ENCODE results near the gene GPSM1. TPM values are rescaled to one million over a fixed set of nuclear protein-coding genes. Genes with fewer than 3 reads are reported as not detected.

Gene GPSM1
- total RNA-seq, 2 donors from 2014 or later = 15.8 to 23.1 TPM

DNA sequence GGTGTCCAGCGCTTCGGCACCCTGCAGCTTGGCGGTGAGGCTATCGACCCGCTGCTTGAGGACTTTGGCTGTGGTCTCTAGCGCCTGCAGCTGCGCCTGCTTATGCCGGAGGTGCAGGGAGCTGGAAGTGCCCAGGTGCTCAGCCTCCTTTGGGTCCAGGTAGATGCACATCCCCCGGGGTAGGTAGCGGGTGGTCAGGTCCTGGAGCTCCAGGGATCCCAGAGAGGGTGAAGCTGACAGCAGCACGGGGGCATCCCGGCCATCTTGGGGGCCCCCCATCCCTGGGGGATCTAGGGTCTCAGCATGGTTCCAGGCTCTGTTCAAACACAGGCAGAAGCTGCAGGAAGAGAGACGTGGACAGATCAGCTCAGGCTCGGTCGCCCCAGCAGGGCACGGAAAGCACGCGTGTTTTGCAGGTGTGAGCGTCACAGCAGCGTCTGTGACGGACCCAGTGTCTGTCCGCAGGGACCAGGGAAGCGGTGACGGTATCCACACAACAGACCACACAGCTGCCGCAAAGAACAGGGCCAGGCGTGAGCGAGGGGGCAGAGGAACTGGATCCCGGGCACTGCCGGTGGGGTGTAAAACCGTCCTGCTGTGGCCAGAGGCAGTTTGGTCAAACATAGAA lies 40.9 kb upstream of the GPSM1 start:
- Histone ChIP-seq H3K4me1 (peaks cover 24% of the 10 kb centered on the region), H3K27me3 (no peaks in the 10 kb centered on the region), H3K4me3 (no peak overlapping the region), H3K36me3 (replicated peaks in 1 of 2; ENCODE audit: insufficient read depth in 1 of 2, low read depth in 2 of 2) (no peaks in the 10 kb centered on the region), H3K27ac (no peak overlapping the region), H3K9me3 (no peaks in the 10 kb centered on the region)
- 85 to 87% methylated on average over 13 to 29 of the region's 30 CpGs for WGBS, 2 donors
- DNase-seq (no peak), ATAC-seq (no peak)
- no peak for TF ChIP-seq POLR2A (IDR thresholded peaks at IDR 0.05)
- no peak for TF ChIP-seq CTCF (IDR thresholded peaks at IDR 0.05)
- intact Hi-C loops (cut with DNase I) = no loop called here

- no peak for DNase-seq
- no peak for ATAC-seq
- 85 to 91% methylated on average over 13 of the region's 13 CpGs for WGBS, 2 donors
- Histone ChIP-seq H3K36me3 (replicated peaks in 1 of 2; ENCODE audit: insufficient read depth in 1 of 2, low read depth in 2 of 2) (no peaks in the 10 kb centered on the region), H3K27me3 (no peaks in the 10 kb centered on the region), H3K4me1 (peaks cover 21% of the 10 kb centered on the region), H3K27ac (no peak overlapping the region), H3K4me3 (no peak overlapping the region), H3K9me3 (no peaks in the 10 kb centered on the region)
- no peak for TF ChIP-seq POLR2A (IDR thresholded peaks at IDR 0.05)
- TF ChIP-seq CTCF (IDR thresholded peaks at IDR 0.05) = no peak
- intact Hi-C loops (cut with DNase I) = no loop called here
Observed at GRCh38 chr9:136286987-136287379, 40.4 kb upstream of the GPSM1 start.

GRCh38 chr9:136287960-136288753 lies 39.2 kb upstream of the GPSM1 start:
- no peaks in the 10 kb centered on the region for H3K9me3 ChIP-seq
- peaks cover 9% of the 10 kb centered on the region for H3K4me1 ChIP-seq
- H3K27ac ChIP-seq = no peak overlapping the region
- DNase-seq (no peak), ATAC-seq (no peak)
- intact Hi-C loops (cut with DNase I) = no loop called here
- WGBS, 2 donors = 63 to 69% methylated on average over 14 to 21 of the region's 21 CpGs
- H3K4me3 ChIP-seq = no peak overlapping the region
- H3K27me3 ChIP-seq = no peaks in the 10 kb centered on the region
- H3K36me3 ChIP-seq (replicated peaks in 1 of 2; ENCODE audit: insufficient read depth in 1 of 2, low read depth in 2 of 2) = no peaks in the 10 kb centered on the region
- no peak for TF ChIP-seq POLR2A (IDR thresholded peaks at IDR 0.05)
- TF ChIP-seq CTCF (IDR thresholded peaks at IDR 0.05) = no peak

GRCh38 chr9:136289651-136290507 lies 37.5 kb upstream of the GPSM1 start:
- no peak overlapping the region for H3K27ac ChIP-seq
- H3K27me3 ChIP-seq = no peaks in the 10 kb centered on the region
- DNase-seq (no peak), ATAC-seq (no peak)
- WGBS, 2 donors = 82 to 89% methylated on average over 17 to 28 of the region's 30 CpGs
- H3K9me3 ChIP-seq = no peaks in the 10 kb centered on the region
- H3K4me1 ChIP-seq = no peaks in the 10 kb centered on the region
- intact Hi-C loops (cut with DNase I) = no loop called here
- TF ChIP-seq CTCF (IDR thresholded peaks at IDR 0.05) = no peak
- TF ChIP-seq POLR2A (IDR thresholded peaks at IDR 0.05) = no peak
- no peaks in the 10 kb centered on the region for H3K36me3 ChIP-seq (replicated peaks in 1 of 2; ENCODE audit: insufficient read depth in 1 of 2, low read depth in 2 of 2)
- no peak overlapping the region for H3K4me3 ChIP-seq
